ENCODE measurements around the gene CTTN.

DNA sequence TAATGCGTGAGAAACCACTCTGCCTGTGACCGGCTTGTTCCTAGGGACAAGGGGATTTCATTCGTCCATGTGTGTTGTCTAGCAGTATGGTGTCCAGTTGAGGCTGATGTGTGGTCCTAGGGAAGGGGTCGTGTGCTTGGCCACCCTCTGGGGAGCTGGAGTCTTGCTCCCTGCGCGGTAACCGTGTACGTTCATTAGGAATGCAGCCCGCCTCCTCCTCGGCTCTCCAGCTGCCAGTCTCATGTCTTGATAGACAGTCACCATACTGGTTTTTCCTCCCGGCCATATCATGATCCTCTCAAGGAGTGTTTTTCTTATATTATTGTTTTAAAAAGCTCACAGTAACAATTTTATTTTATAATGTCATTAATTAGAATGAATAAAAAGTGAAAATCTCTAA lies 5.9 kb downstream of the CTTN start:
- no peak for TF ChIP-seq CTCF (IDR thresholded peaks at IDR 0.05; ENCODE audit: low read length)
- no peak for TF ChIP-seq EZH2 (IDR thresholded peaks at IDR 0.05; ENCODE audit: borderline replicate concordance, low read length)

All from OCI-LY1 (cell line).